Ectodermal cell (in vitro differentiated cells): ENCODE data around the gene IFI35.

Experiments used
- H3K27ac ChIP-seq: 2 replicates; pipeline ENCODE4 v1.7.0; 2013; ENCODE audit warnings: mild to moderate bottlenecking, low read depth, low read length; ENCODE audit not compliant: insufficient read depth, poor library complexity, severe bottlenecking
- H3K27me3 ChIP-seq: 2 replicates; pipeline ENCODE4 v1.7.0; 2013; ENCODE audit warnings: mild to moderate bottlenecking, low read length; ENCODE audit not compliant: insufficient read depth, control insufficient read depth, poor library complexity, severe bottlenecking
- H3K36me3 ChIP-seq: one replicate; pipeline ENCODE4 v1.7.0; 2013; ENCODE audit warnings: low read length; ENCODE audit not compliant: control insufficient read depth, insufficient read depth
- H3K4me1 ChIP-seq: one replicate; pipeline ENCODE4 v1.7.0; 2013; ENCODE audit warnings: low read length; ENCODE audit not compliant: control insufficient read depth, insufficient read depth
- H3K4me3 ChIP-seq: 2 replicates; pipeline ENCODE4 v1.7.0; 2013; ENCODE audit warnings: low read depth, low read length, control low read depth; ENCODE audit not compliant: insufficient read depth
- H3K9me3 ChIP-seq: 2 replicates; pipeline ENCODE4 v1.7.0; 2013; ENCODE audit warnings: mild to moderate bottlenecking, low read length, moderate library complexity; ENCODE audit not compliant: control insufficient read depth
- WGBS, 2 experiments: methylation state at CpG; one replicate each; pipeline ENCODE4 v1.1.7; 2013; ENCODE audit warnings: missing lambda C conversion rate in 2 of 2; 5-methylcytosine and 5-hydroxymethylcytosine counted together

Gene IFI35

GRCh38 chr17:43024407-43025289 lies 18.1 kb downstream of the IFI35 start, which contains the start of gene RND2:
Gene RND2, plus strand, starts transcription at chr17:43025231. Its CDS starts 117 bp downstream, at chr17:43025348.
- Histone ChIP-seq H3K4me3 (peak within 1 kb of the TSS; percentile 53), H3K36me3 (peaks cover 7% of the 10 kb centered on the region), H3K4me1 (peaks cover 25% of the 10 kb centered on the region), H3K9me3 (no peaks in the 10 kb centered on the region), H3K27me3 (no peaks in the 10 kb centered on the region), H3K27ac (peak within 1 kb of the TSS; percentile 94)
- 0 to 1% methylated on average over 51 to 61 of the region's 61 CpGs for WGBS, 2 experiments

- WGBS, 2 experiments: 1% methylated on average over 27 of the region's 27 CpGs
- no peaks in the 10 kb centered on the region for H3K9me3 ChIP-seq
- peak overlapping the region; percentile 1 for H3K27ac ChIP-seq
- H3K27me3 ChIP-seq: no peaks in the 10 kb centered on the region
- H3K36me3 ChIP-seq: peaks cover 7% of the 10 kb centered on the region
- H3K4me1 ChIP-seq: peaks cover 19% of the 10 kb centered on the region
- H3K4me3 ChIP-seq: peak overlapping the region; percentile 53
Measured at GRCh38 chr17:43025290-43025657, 18.7 kb downstream of the IFI35 start.

- peak overlapping the region; percentile 53 for H3K4me3 ChIP-seq
- H3K27ac ChIP-seq: no peak overlapping the region
- 64 to 65% methylated on average over 16 of the region's 16 CpGs for WGBS, 2 experiments
- H3K36me3 ChIP-seq: peaks cover 7% of the 10 kb centered on the region
- no peaks in the 10 kb centered on the region for H3K9me3 ChIP-seq
- H3K4me1 ChIP-seq: peaks cover 16% of the 10 kb centered on the region
- H3K27me3 ChIP-seq: no peaks in the 10 kb centered on the region
Measured at GRCh38 chr17:43025766-43026537, 19.4 kb downstream of the IFI35 start.

GRCh38 chr17:43026595-43026994 lies 20.0 kb downstream of the IFI35 start:
- Histone ChIP-seq H3K4me1 (peaks cover 16% of the 10 kb centered on the region), H3K9me3 (no peaks in the 10 kb centered on the region), H3K27ac (no peak overlapping the region), H3K4me3 (no peak overlapping the region), H3K36me3 (peaks cover 7% of the 10 kb centered on the region), H3K27me3 (no peaks in the 10 kb centered on the region)
- WGBS, 2 experiments: 93 to 95% methylated on average over 5 of the region's 5 CpGs

GRCh38 chr17:43027091-43028032 lies 20.8 kb downstream of the IFI35 start:
- 60 to 69% methylated on average over 9 of the region's 9 CpGs for WGBS, 2 experiments
- no peaks in the 10 kb centered on the region for H3K27me3 ChIP-seq
- no peaks in the 10 kb centered on the region for H3K9me3 ChIP-seq
- no peak overlapping the region for H3K4me3 ChIP-seq
- peaks cover 16% of the 10 kb centered on the region for H3K4me1 ChIP-seq
- H3K27ac ChIP-seq: no peak overlapping the region
- peaks cover 7% of the 10 kb centered on the region for H3K36me3 ChIP-seq

GRCh38 chr17:43028221-43028861 lies 21.8 kb downstream of the IFI35 start:
- H3K4me3 ChIP-seq: no peak overlapping the region
- no peaks in the 10 kb centered on the region for H3K27me3 ChIP-seq
- H3K9me3 ChIP-seq: no peaks in the 10 kb centered on the region
- peaks cover 7% of the 10 kb centered on the region for H3K36me3 ChIP-seq
- no peak overlapping the region for H3K27ac ChIP-seq
- WGBS, 2 experiments: 93 to 94% methylated on average over 17 of the region's 17 CpGs
- H3K4me1 ChIP-seq: peaks cover 19% of the 10 kb centered on the region

GRCh38 chr17:43030137-43030767 lies 23.7 kb downstream of the IFI35 start:
- Histone ChIP-seq H3K4me1 (peaks cover 37% of the 10 kb centered on the region), H3K9me3 (no peaks in the 10 kb centered on the region), H3K4me3 (no peak overlapping the region), H3K27ac (no peak overlapping the region), H3K36me3 (peaks cover 7% of the 10 kb centered on the region), H3K27me3 (no peaks in the 10 kb centered on the region)
- WGBS, 2 experiments: 92% methylated on average over 6 of the region's 6 CpGs

- Histone ChIP-seq H3K27ac (no peak overlapping the region), H3K9me3 (no peaks in the 10 kb centered on the region), H3K27me3 (no peaks in the 10 kb centered on the region), H3K4me3 (no peak overlapping the region), H3K4me1 (peaks cover 46% of the 10 kb centered on the region), H3K36me3 (peaks cover 7% of the 10 kb centered on the region)
- WGBS, 2 experiments: 20 to 83% methylated on average over 1 to 2 of the region's 3 CpGs
Measured at GRCh38 chr17:43031666-43032065, 25.1 kb downstream of the IFI35 start.
